KOPT-K1 (cell line): Measurements from ENCODE around the gene VPREB3.

Experiments used
- H3K27ac ChIP-seq: fragments of 200-600 bp; sonication (generic); 2 replicates; pipeline ENCODE4 v1.5.1; 2016; ENCODE audit warnings: antibody characterized with exemption, mild to moderate bottlenecking, low read depth, low read length; ENCODE audit not compliant: poor library complexity, severe bottlenecking
- H3K36me3 ChIP-seq: fragments of 200-600 bp; sonication (generic); 2 replicates; pipeline ENCODE4 v1.5.1; 2017; ENCODE audit warnings: antibody characterized with exemption, mild to moderate bottlenecking, low read length, moderate library complexity; ENCODE audit not compliant: insufficient read depth
- H3K9me3 ChIP-seq: fragments of 200-600 bp; sonication (generic); 2 replicates; pipeline ENCODE4 v1.5.1; 2017; ENCODE audit warnings: antibody characterized with exemption, low read length, mild to moderate bottlenecking; ENCODE audit not compliant: insufficient read depth, poor library complexity, severe bottlenecking

The VPREB3 gene

DNA sequence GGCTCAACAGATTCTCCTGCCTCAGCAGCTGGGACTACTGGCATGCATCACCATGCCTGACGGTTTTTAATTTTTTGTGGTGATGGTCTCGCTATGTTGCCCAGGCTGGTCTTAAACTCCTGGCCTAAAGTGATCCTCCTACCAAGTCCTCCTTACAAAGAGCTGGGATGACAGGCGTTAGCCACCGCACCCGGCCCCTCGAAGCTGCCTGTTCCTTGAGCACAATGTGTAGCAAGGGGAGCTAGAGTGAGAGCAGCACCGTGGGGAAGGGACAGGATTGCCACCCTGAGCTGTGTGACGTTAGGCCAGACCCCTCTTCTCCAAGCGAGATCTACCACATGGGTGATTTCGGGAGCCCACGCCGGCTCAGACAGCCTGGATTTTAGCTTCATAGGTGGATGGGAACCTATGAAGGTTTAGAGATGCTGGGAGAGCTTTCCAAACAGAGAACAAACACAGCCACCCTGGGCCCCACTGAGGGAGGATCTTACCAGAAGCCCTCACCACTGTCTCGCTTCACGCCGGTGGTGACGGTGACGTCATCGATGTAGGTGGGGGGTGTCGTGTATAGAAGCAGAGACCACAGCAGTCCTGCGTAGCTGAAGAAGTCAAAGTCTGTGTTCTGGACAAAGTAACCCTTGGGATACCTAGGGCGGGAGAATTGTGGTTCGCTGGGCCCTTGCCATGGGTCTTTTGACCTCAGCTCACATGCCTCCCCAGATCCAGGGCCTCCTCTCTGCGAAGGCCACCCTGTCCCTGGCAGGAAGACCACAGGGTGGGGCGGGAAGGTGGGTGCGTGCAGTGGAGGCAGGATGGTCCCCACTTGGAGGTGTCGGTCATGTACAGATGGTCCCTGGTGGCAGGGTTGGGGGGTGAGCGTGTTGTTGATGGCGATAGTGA lies 40.3 kb downstream of the VPREB3 start:
- Histone ChIP-seq H3K27ac (no peak overlapping the region), H3K36me3 (peaks cover 62% of the 10 kb centered on the region), H3K9me3 (no peaks in the 10 kb centered on the region)

DNA sequence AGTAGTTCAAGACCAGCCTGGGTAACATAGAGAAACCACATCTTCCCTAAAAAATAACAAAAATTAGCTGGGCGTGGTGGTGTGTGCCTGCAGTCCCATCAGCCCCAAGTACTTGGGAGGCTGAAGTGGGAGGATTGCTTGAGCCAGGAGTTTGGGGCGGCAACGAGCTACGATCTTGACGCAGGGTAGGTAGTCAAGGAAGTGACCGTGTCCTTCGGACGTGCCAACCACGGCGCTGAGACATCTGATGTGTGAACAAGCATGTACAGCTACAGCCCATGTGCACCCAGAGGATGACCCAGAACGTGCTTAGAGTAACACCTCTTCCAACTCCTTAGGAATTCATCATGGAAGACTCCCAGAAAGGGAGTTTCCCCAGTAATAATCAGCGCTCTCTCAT lies 42.0 kb downstream of the VPREB3 start:
- Histone ChIP-seq H3K9me3 (no peaks in the 10 kb centered on the region), H3K36me3 (peaks cover 79% of the 10 kb centered on the region), H3K27ac (no peak overlapping the region)

DNA sequence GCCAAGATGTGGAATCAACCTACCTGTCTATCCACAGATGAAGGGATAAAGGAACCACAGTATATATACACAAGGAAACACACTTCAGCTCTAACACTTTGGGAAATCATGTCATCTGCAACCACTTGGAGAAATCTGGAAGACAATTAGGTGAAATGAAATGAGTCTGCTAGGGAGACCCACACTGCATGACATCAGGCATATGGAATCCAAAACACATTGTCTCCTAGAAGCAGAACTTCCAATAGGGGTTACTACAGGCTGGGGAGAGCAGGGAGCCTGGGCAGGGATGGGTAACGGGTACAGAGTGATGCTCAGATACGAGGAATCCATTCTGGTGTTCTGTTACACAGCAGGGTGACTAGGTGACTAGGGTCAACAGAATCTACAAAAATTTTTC lies 45.1 kb downstream of the VPREB3 start:
- no peaks in the 10 kb centered on the region for H3K9me3 ChIP-seq
- H3K27ac ChIP-seq, result no peak overlapping the region
- peaks cover 98% of the 10 kb centered on the region for H3K36me3 ChIP-seq

DNA sequence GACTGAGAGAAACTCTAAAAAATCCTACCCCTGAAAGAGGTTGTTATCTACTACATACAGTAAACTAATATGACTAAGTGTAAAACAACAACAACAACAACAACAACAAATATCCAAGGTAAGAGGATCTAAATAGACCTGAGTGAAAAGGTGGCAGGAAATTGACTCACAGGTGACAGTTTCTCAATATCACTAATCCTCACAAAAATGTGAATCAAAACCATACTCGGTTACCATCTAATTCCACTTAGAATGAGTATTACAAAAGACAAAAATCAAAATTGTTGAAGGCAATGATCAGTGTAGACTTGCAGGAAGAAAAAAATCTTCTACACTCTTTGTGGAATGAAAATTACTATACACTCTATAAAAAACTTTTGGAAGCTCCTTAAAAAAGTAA lies 46.0 kb downstream of the VPREB3 start:
- H3K27ac ChIP-seq, result no peak overlapping the region
- H3K9me3 ChIP-seq, result no peaks in the 10 kb centered on the region
- peaks cover 98% of the 10 kb centered on the region for H3K36me3 ChIP-seq

DNA sequence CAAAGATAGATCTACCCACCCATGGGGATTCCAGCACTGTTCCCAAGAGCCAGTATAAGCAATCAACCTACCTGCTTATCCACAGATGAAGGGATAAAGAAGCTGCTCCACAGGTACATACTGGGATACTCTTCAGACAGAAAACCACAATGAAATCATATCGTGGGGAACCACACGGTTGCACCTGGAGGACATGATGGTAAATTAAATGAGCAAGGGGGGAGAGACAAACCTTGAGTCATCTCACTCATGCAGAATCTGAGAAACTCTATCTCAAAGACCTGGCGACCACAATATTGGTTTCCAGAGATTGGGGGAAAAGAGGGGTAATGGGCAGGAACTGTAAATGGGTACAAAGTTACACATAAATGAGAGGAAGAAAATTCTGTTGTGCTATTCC lies 48.9 kb downstream of the VPREB3 start:
- Histone ChIP-seq H3K27ac (peak overlapping the region; percentile 43), H3K36me3 (peaks cover 100% of the 10 kb centered on the region), H3K9me3 (peaks cover 2% of the 10 kb centered on the region)

DNA sequence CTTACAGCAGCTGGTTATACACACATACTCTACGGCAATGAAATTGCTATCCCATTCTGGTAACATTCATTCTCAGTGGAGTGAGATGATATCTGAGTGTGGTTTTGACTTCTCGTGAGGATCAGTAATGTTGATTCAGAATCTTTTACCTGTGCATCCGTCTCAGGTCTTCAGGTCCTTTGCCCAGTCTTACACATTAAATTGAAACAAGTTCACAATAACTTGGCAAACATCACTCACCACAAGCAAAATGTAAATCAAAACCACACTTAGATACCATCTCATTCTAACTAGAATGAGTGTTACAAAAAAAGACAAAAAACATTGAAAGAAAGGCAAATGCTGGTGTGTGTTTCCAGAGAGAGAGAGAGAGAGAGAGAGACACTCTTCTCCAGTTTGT lies 49.4 kb downstream of the VPREB3 start:
- Histone ChIP-seq H3K9me3 (peaks cover 6% of the 10 kb centered on the region), H3K27ac (peak overlapping the region; percentile 43)

DNA sequence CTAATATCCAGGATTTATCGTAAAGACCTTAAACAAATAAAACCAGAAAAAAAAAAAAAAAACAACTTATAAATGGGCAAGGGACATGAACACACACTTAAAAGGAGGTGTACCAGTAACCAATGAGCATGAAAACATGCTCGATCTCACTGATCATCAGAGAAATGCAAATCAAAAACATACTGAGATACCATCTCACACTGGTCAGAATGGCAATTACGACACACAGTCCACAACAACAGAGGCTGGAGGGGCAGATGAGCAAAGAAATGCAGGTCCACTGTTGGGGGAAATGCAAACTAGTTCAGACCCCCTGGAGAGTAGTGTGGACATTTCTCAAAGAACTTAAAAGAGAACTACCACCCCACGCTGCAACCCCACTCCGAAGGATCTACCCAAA lies 50.2 kb downstream of the VPREB3 start:
- peaks cover 100% of the 10 kb centered on the region for H3K36me3 ChIP-seq
- H3K9me3 ChIP-seq, result peaks cover 6% of the 10 kb centered on the region
- no peak overlapping the region for H3K27ac ChIP-seq

More for the DNA sequence above, 49.4 kb downstream of the VPREB3 start:
- peaks cover 100% of the 10 kb centered on the region for H3K36me3 ChIP-seq
